Activated naive CD8-positive, alpha-beta T cell (primary cell): ENCODE results near the gene ADAMTS20.
"Not testable (repeated sequence)": the region's sequence is repeated elsewhere in the genome, so short reads cannot be mapped to it uniquely, and the experiment has no call there.

Source experiments
- H3K27ac Mint-ChIP-seq: one replicate; pipeline ENCODE4 v1.8.0; 2021; ENCODE audit warnings: mixed read lengths
- H3K27me3 Mint-ChIP-seq: one replicate; pipeline ENCODE4 v1.8.0; 2021; ENCODE audit warnings: mixed read lengths
- H3K36me3 Mint-ChIP-seq: one replicate; pipeline ENCODE4 v1.8.0; 2021; ENCODE audit warnings: mixed read lengths
- H3K4me1 Mint-ChIP-seq: one replicate; pipeline ENCODE4 v1.8.0; 2021; ENCODE audit warnings: low read depth, mixed read lengths
- H3K4me3 Mint-ChIP-seq: one replicate; pipeline ENCODE4 v1.8.0; 2021; ENCODE audit warnings: mild to moderate bottlenecking, mixed read lengths
- H3K9me3 Mint-ChIP-seq: one replicate; pipeline ENCODE4 v1.8.0; 2021; ENCODE audit warnings: low read depth, mixed read lengths

The ADAMTS20 gene

GRCh38 chr12:43550831-43551271 is 1.2 kb downstream of the ADAMTS20 start:
- peaks cover 2% of the 10 kb centered on the region for H3K36me3 Mint-ChIP-seq
- H3K27me3 Mint-ChIP-seq = peaks cover 27% of the 10 kb centered on the region
- H3K4me1 Mint-ChIP-seq = peaks cover 5% of the 10 kb centered on the region
- no peak overlapping the region for H3K4me3 Mint-ChIP-seq
- H3K9me3 Mint-ChIP-seq = peaks cover 12% of the 10 kb centered on the region
- no peak overlapping the region for H3K27ac Mint-ChIP-seq

GRCh38 chr12:43544703-43545102 is 7.3 kb downstream of the ADAMTS20 start:
- Mint-ChIP-seq H3K27ac (no peak overlapping the region), H3K9me3 (no peaks in the 10 kb centered on the region), H3K27me3 (peaks cover 7% of the 10 kb centered on the region), H3K4me3 (no peak overlapping the region), H3K4me1 (no peaks in the 10 kb centered on the region), H3K36me3 (no peaks in the 10 kb centered on the region)

GRCh38 chr12:43540470-43540869 is 11.5 kb downstream of the ADAMTS20 start:
- no peaks in the 10 kb centered on the region for H3K36me3 Mint-ChIP-seq
- H3K9me3 Mint-ChIP-seq = peaks cover 7% of the 10 kb centered on the region
- H3K4me1 Mint-ChIP-seq = no peaks in the 10 kb centered on the region
- H3K4me3 Mint-ChIP-seq = no peak overlapping the region
- H3K27me3 Mint-ChIP-seq = peaks cover 3% of the 10 kb centered on the region
- H3K27ac Mint-ChIP-seq = no peak overlapping the region

- H3K4me3 Mint-ChIP-seq, H3K27ac Mint-ChIP-seq, H3K9me3 Mint-ChIP-seq, H3K27me3 Mint-ChIP-seq, H3K36me3 Mint-ChIP-seq, H3K4me1 Mint-ChIP-seq: not testable (repeated sequence)
Observed at GRCh38 chr12:43537675-43538074, 14.3 kb downstream of the ADAMTS20 start.

- H3K27me3 Mint-ChIP-seq = no peaks in the 10 kb centered on the region
- no peak overlapping the region for H3K4me3 Mint-ChIP-seq
- H3K4me1 Mint-ChIP-seq = no peaks in the 10 kb centered on the region
- no peaks in the 10 kb centered on the region for H3K36me3 Mint-ChIP-seq
- H3K9me3 Mint-ChIP-seq = peaks cover 7% of the 10 kb centered on the region
- H3K27ac Mint-ChIP-seq = no peak overlapping the region
Observed at GRCh38 chr12:43516045-43516444, 36.0 kb downstream of the ADAMTS20 start.

GRCh38 chr12:43501703-43502102 is 50.3 kb downstream of the ADAMTS20 start:
- Mint-ChIP-seq H3K4me1 (no peaks in the 10 kb centered on the region), H3K9me3 (no peaks in the 10 kb centered on the region), H3K36me3 (no peaks in the 10 kb centered on the region), H3K27me3 (peaks cover 3% of the 10 kb centered on the region), H3K27ac (no peak overlapping the region), H3K4me3 (no peak overlapping the region)

- no peaks in the 10 kb centered on the region for H3K9me3 Mint-ChIP-seq
- H3K4me1 Mint-ChIP-seq = no peaks in the 10 kb centered on the region
- no peak overlapping the region for H3K4me3 Mint-ChIP-seq
- H3K27ac Mint-ChIP-seq = no peak overlapping the region
- H3K36me3 Mint-ChIP-seq = no peaks in the 10 kb centered on the region
- H3K27me3 Mint-ChIP-seq = no peaks in the 10 kb centered on the region
Observed at GRCh38 chr12:43493261-43493797, 58.7 kb downstream of the ADAMTS20 start.

- H3K4me3 Mint-ChIP-seq = no peak overlapping the region
- peaks cover 2% of the 10 kb centered on the region for H3K27me3 Mint-ChIP-seq
- no peaks in the 10 kb centered on the region for H3K9me3 Mint-ChIP-seq
Observed at GRCh38 chr12:43482311-43483085, 69.5 kb downstream of the ADAMTS20 start.

GRCh38 chr12:43480591-43480990 is 71.4 kb downstream of the ADAMTS20 start:
- H3K4me3 Mint-ChIP-seq = no peak overlapping the region
- H3K4me1 Mint-ChIP-seq = no peaks in the 10 kb centered on the region
- no peaks in the 10 kb centered on the region for H3K36me3 Mint-ChIP-seq
- H3K27ac Mint-ChIP-seq = no peak overlapping the region
- no peaks in the 10 kb centered on the region for H3K9me3 Mint-ChIP-seq
- H3K27me3 Mint-ChIP-seq = no peaks in the 10 kb centered on the region

More at GRCh38 chr12:43482311-43483085, 69.5 kb downstream of the ADAMTS20 start:
- H3K36me3 Mint-ChIP-seq = no peaks in the 10 kb centered on the region
- H3K4me1 Mint-ChIP-seq = no peaks in the 10 kb centered on the region
- no peak overlapping the region for H3K27ac Mint-ChIP-seq

GRCh38 chr12:43462741-43463140 is 89.3 kb downstream of the ADAMTS20 start:
- H3K27ac Mint-ChIP-seq = no peak overlapping the region
- H3K36me3 Mint-ChIP-seq = no peaks in the 10 kb centered on the region
- H3K27me3 Mint-ChIP-seq = no peaks in the 10 kb centered on the region
- no peaks in the 10 kb centered on the region for H3K4me1 Mint-ChIP-seq
- no peak overlapping the region for H3K4me3 Mint-ChIP-seq
- H3K9me3 Mint-ChIP-seq = peaks cover under 1% of the 10 kb centered on the region

- Mint-ChIP-seq H3K36me3 (no peaks in the 10 kb centered on the region), H3K9me3 (peaks cover 7% of the 10 kb centered on the region), H3K27ac (no peak overlapping the region), H3K27me3 (no peaks in the 10 kb centered on the region), H3K4me3 (no peak overlapping the region), H3K4me1 (no peaks in the 10 kb centered on the region)
Observed at GRCh38 chr12:43462080-43462479, 89.9 kb downstream of the ADAMTS20 start.

GRCh38 chr12:43459285-43459684 is 92.7 kb downstream of the ADAMTS20 start:
- no peak overlapping the region for H3K27ac Mint-ChIP-seq
- no peak overlapping the region for H3K4me3 Mint-ChIP-seq
- no peaks in the 10 kb centered on the region for H3K27me3 Mint-ChIP-seq
- H3K4me1 Mint-ChIP-seq = no peaks in the 10 kb centered on the region
- H3K9me3 Mint-ChIP-seq = peaks cover 16% of the 10 kb centered on the region
- no peaks in the 10 kb centered on the region for H3K36me3 Mint-ChIP-seq

GRCh38 chr12:43453761-43454160 is 98.2 kb downstream of the ADAMTS20 start:
- Mint-ChIP-seq H3K4me3 (no peak overlapping the region), H3K36me3 (no peaks in the 10 kb centered on the region), H3K4me1 (no peaks in the 10 kb centered on the region), H3K27ac (no peak overlapping the region), H3K9me3 (peaks cover 19% of the 10 kb centered on the region), H3K27me3 (no peaks in the 10 kb centered on the region)

GRCh38 chr12:43444940-43445564 is 107.0 kb downstream of the ADAMTS20 start:
- Mint-ChIP-seq H3K27me3 (no peaks in the 10 kb centered on the region), H3K4me1 (no peaks in the 10 kb centered on the region), H3K4me3 (no peak overlapping the region), H3K9me3 (peaks cover 3% of the 10 kb centered on the region), H3K27ac (no peak overlapping the region), H3K36me3 (no peaks in the 10 kb centered on the region)

- no peaks in the 10 kb centered on the region for H3K9me3 Mint-ChIP-seq
- no peaks in the 10 kb centered on the region for H3K4me1 Mint-ChIP-seq
- no peak overlapping the region for H3K27ac Mint-ChIP-seq
- H3K4me3 Mint-ChIP-seq = no peak overlapping the region
- H3K27me3 Mint-ChIP-seq = peaks cover 5% of the 10 kb centered on the region
- H3K36me3 Mint-ChIP-seq = no peaks in the 10 kb centered on the region
Observed at GRCh38 chr12:43436597-43436996, 115.4 kb downstream of the ADAMTS20 start.
